NCI-H187 (cell line): Measurements from ENCODE around the gene GRID1.

Experiments used
- DNase-seq, 2 experiments: peaks; one replicate each; lab custom pipeline; 2025; lab: John Stamatoyannopoulos, UW

Gene GRID1

GRCh38 chr10:85617751-85618546 lies 748.6 kb downstream of the GRID1 start:
- DNase-seq = no peak

- no peak for DNase-seq
Measured at GRCh38 chr10:85615556-85615955, 751.0 kb downstream of the GRID1 start.

- DNase-seq = no peak
Measured at GRCh38 chr10:85614981-85615380, 751.6 kb downstream of the GRID1 start.

GRCh38 chr10:85614566-85614965 lies 752.0 kb downstream of the GRID1 start:
- DNase-seq = no peak

- no peak for DNase-seq
Measured at GRCh38 chr10:85613391-85613790, 753.2 kb downstream of the GRID1 start.

- DNase-seq = no peak
Measured at GRCh38 chr10:85612833-85613232, 753.8 kb downstream of the GRID1 start.

- no peak for DNase-seq
Measured at GRCh38 chr10:85612378-85612775, 754.2 kb downstream of the GRID1 start.

GRCh38 chr10:85611746-85612377 lies 754.7 kb downstream of the GRID1 start:
- no peak for DNase-seq

- no peak for DNase-seq
Measured at GRCh38 chr10:85611093-85611740, 755.4 kb downstream of the GRID1 start.

- no peak for DNase-seq
Measured at GRCh38 chr10:85610381-85611092, 756.1 kb downstream of the GRID1 start.

GRCh38 chr10:85609509-85609908 lies 757.1 kb downstream of the GRID1 start:
- DNase-seq = no peak

- no peak for DNase-seq
Measured at GRCh38 chr10:85608706-85609105, 757.9 kb downstream of the GRID1 start.

- no peak for DNase-seq
Measured at GRCh38 chr10:85607043-85607695, 759.4 kb downstream of the GRID1 start.

- no peak for DNase-seq
Measured at GRCh38 chr10:85606401-85606800, 760.2 kb downstream of the GRID1 start.

- DNase-seq = no peak
Measured at GRCh38 chr10:85604884-85605283, 761.7 kb downstream of the GRID1 start.

GRCh38 chr10:85604136-85604725 lies 762.4 kb downstream of the GRID1 start:
- DNase-seq = no peak

GRCh38 chr10:85603151-85603940 lies 763.2 kb downstream of the GRID1 start:
- DNase-seq = no peak

- DNase-seq = no peak
Measured at GRCh38 chr10:85602713-85603112, 763.9 kb downstream of the GRID1 start.

GRCh38 chr10:85602306-85602705 lies 764.3 kb downstream of the GRID1 start:
- no peak for DNase-seq

GRCh38 chr10:85601526-85601925 lies 765.1 kb downstream of the GRID1 start:
- no peak for DNase-seq

GRCh38 chr10:85600744-85601081 lies 765.9 kb downstream of the GRID1 start:
- DNase-seq = no peak
